Stomach (tissue), 9 donors: Measurements from ENCODE around the gene C22orf31. TPM values are rescaled to one million over a fixed set of nuclear protein-coding genes. Genes with fewer than 3 reads are reported as not detected.

Experiments
- DNase-seq, 2 donors: peaks; one replicate each; pipeline versions ENCODE4 v3.0.0 to v3.0.0-alpha.2; 2013 to 2019
- H3K27ac ChIP-seq, 5 donors: fragments of 200-600 bp in 4 of 5; sonication (generic) in 4 of 5; one replicate each; pipeline ENCODE4 v1.5.1; 2013 to 2019; ENCODE audit warnings: mild to moderate bottlenecking in 1 of 5, moderate library complexity in 1 of 5
- H3K27me3 ChIP-seq, 3 donors: fragments of 200-600 bp; sonication (generic); one replicate each; pipeline ENCODE4 v1.5.1; 2017 to 2019; ENCODE audit warnings: mixed run types in 1 of 3
- H3K36me3 ChIP-seq, 4 donors: fragments of 200-600 bp; sonication (generic); 1 replicate in 3 of 4; 2 replicates in 1 of 4; pipeline ENCODE4 v1.5.1; 2016 to 2019
- H3K4me1 ChIP-seq, 4 donors: fragments of 200-600 bp; sonication (generic); one replicate each; pipeline ENCODE4 v1.5.1; 2016 to 2019
- H3K4me3 ChIP-seq, 4 donors: fragments of 200-600 bp; sonication (generic) in 3 of 4; one replicate each; pipeline ENCODE4 v1.5.1; 2016 to 2019; ENCODE audit warnings: mild to moderate bottlenecking in 1 of 4
- H3K9me3 ChIP-seq, 4 donors: fragments of 200-600 bp; sonication (generic); one replicate each; pipeline ENCODE4 v1.5.1; 2016 to 2019
- CTCF ChIP-seq, 7 experiments: fragments of 450-650 bp in 4 of 7; fragments of 200-600 bp in 3 of 7; sonication (generic) in 3 of 7; IDR thresholded peaks; one replicate each; pipeline ENCODE4 v1.5.1; 2016 to 2019; ENCODE audit warnings: antibody characterized with exemption in 7 of 7, control low read depth in 2 of 7, mild to moderate bottlenecking in 1 of 7
- EP300 ChIP-seq: sonication (generic); formaldehyde crosslinking; IDR thresholded peaks from one replicate; pipeline ENCODE4 v1.6.1; 2017; ENCODE audit warnings: antibody characterized with exemption
- POLR2A ChIP-seq, 4 donors: fragments of 450-650 bp; IDR thresholded peaks; one replicate each; pipeline ENCODE4 v1.6.1; 2016; ENCODE audit warnings: antibody characterized with exemption in 4 of 4, control low read depth in 2 of 4, mild to moderate bottlenecking in 1 of 4, moderate library complexity in 1 of 4
- POLR2AphosphoS5 ChIP-seq, 3 donors: sonication (generic); formaldehyde crosslinking; IDR thresholded peaks; one replicate each; pipeline ENCODE4 v1.6.1; 2016; ENCODE audit warnings: antibody characterized with exemption in 3 of 3
- WGBS, 5 donors: extraction: QIAGEN DNeasy Blood & Tissue Kit in 3 of 5; methylation state at CpG; one replicate each; pipeline versions ENCODE4 v1.1.5 to v1.1.7; 2013 to 2018; 5-methylcytosine and 5-hydroxymethylcytosine counted together
- intact Hi-C: fragments of 100-400 bp; cut with DNase I; formaldehyde crosslinking; loops from one replicate; pipeline ENCODE4 v1.15.1; 2023; ENCODE audit warnings: low total_unique reads
- polyA plus RNA-seq, 3 donors: library from polyadenylated mRNA; stranded (reverse); fragments of 200-250 nt; gene quantifications; one replicate each; pipeline ENCODE4 v1.2.3, GENCODE V29; 2013
- total RNA-seq, 5 donors: library from RNA; depleted of rRNA; stranded (reverse); fragments of >200 nt; gene quantifications; one replicate each; pipeline versions ENCODE4 v1.1.0 to v1.2.3, GENCODE V29; 2014 to 2016
- donor health status: healthy with polysubstance abuse.
- donor health status: Bipolar disorder and iron deficiency.
- donor health status: healthy.

Gene C22orf31
- total and polyA plus RNA-seq, 8 donors: 0.55 TPM; not detected in 7

- DNase-seq: no peak
- Histone ChIP-seq H3K9me3 (no peaks in the 10 kb centered on the region), H3K27me3 (no peaks in the 10 kb centered on the region), H3K27ac (peak overlapping the region in 4 of 5 donors; percentile 48 to 57 (median 52)), H3K36me3 (no peaks in the 10 kb centered on the region), H3K4me3 (no peak overlapping the region), H3K4me1 (peaks cover 11 to 36% (median 27%) of the 10 kb centered on the region in 4 donors)
- WGBS, 5 donors: 21 to 59% (median 31%) methylated on average over 3 of the region's 3 CpGs
- intact Hi-C loops: no loop called here
- TF ChIP-seq POLR2A (IDR thresholded peaks at IDR 0.05) (no peak), POLR2AphosphoS5 (IDR thresholded peaks at IDR 0.05) (no peak), EP300 (no peak), CTCF (IDR thresholded peaks at IDR 0.05) (no peak)
Observed at GRCh38 chr22:29081517-29082236, 20.0 kb upstream of the C22orf31 start.

GRCh38 chr22:29080106-29080975 lies 18.7 kb upstream of the C22orf31 start:
- Histone ChIP-seq H3K27ac (no peak overlapping the region), H3K4me1 (peaks cover 11 to 36% (median 27%) of the 10 kb centered on the region in 4 donors), H3K4me3 (no peak overlapping the region), H3K36me3 (no peaks in the 10 kb centered on the region), H3K9me3 (no peaks in the 10 kb centered on the region), H3K27me3 (no peaks in the 10 kb centered on the region)
- WGBS, 5 donors: 80 to 92% (median 83%) methylated on average over 7 of the region's 7 CpGs
- TF ChIP-seq POLR2AphosphoS5 (IDR thresholded peaks at IDR 0.05): no peak
- no peak for TF ChIP-seq POLR2A (IDR thresholded peaks at IDR 0.05)
- no peak for TF ChIP-seq CTCF (IDR thresholded peaks at IDR 0.05)
- TF ChIP-seq EP300: no peak
- DNase-seq: no peak
- intact Hi-C loops: no loop called here

GRCh38 chr22:29079218-29079901 lies 17.7 kb upstream of the C22orf31 start:
- WGBS, 5 donors: 43 to 49% (median 48%) methylated on average over 8 of the region's 8 CpGs
- intact Hi-C loops: no loop called here
- peak in 1 of 2 donors; percentile 55 for DNase-seq
- no peaks in the 10 kb centered on the region for H3K36me3 ChIP-seq
- H3K27me3 ChIP-seq: no peaks in the 10 kb centered on the region
- H3K4me1 ChIP-seq: peaks cover 12 to 44% (median 29%) of the 10 kb centered on the region in 4 donors
- H3K9me3 ChIP-seq: no peaks in the 10 kb centered on the region
- H3K27ac ChIP-seq: peak overlapping the region in 2 of 5 donors; percentile 30 to 37
- TF ChIP-seq CTCF (IDR thresholded peaks at IDR 0.05): no peak
- TF ChIP-seq POLR2A (IDR thresholded peaks at IDR 0.05): no peak
- no peak overlapping the region for H3K4me3 ChIP-seq

GRCh38 chr22:29078869-29079207 lies 17.2 kb upstream of the C22orf31 start:
- no peak overlapping the region for H3K4me3 ChIP-seq
- peaks cover 17 to 49% (median 31%) of the 10 kb centered on the region in 4 donors for H3K4me1 ChIP-seq
- DNase-seq: no peak
- H3K9me3 ChIP-seq: no peaks in the 10 kb centered on the region
- no peaks in the 10 kb centered on the region for H3K36me3 ChIP-seq
- WGBS, 5 donors: 64 to 81% (median 70%) methylated on average over 6 of the region's 6 CpGs
- TF ChIP-seq POLR2A (IDR thresholded peaks at IDR 0.05) (no peak), POLR2AphosphoS5 (IDR thresholded peaks at IDR 0.05) (no peak), CTCF (IDR thresholded peaks at IDR 0.05) (no peak), EP300 (no peak)
- intact Hi-C loops: no loop called here
- H3K27ac ChIP-seq: peak overlapping the region in 3 of 5 donors; percentile 4 to 37 (median 30)
- peaks cover 0 to 5% (median 0%) of the 10 kb centered on the region in 3 donors for H3K27me3 ChIP-seq
